Testis (tissue), 2 donors: ENCODE measurements around the gene IPMK.

Source experiments
- CTCF ChIP-seq, 3 experiments: fragments of 450-650 bp in 2 of 3; fragments of 200-600 bp in 1 of 3; sonication (generic) in 1 of 3; IDR thresholded peaks; one replicate each; pipeline ENCODE4 v1.5.1; 2016 to 2019; ENCODE audit warnings: antibody characterized with exemption in 3 of 3, mild to moderate bottlenecking in 2 of 3, moderate library complexity in 1 of 3
- POLR2A ChIP-seq: fragments of 450-650 bp; IDR thresholded peaks from one replicate; pipeline ENCODE4 v1.6.1; 2017; ENCODE audit warnings: antibody characterized with exemption, mild to moderate bottlenecking, moderate library complexity

- TF ChIP-seq CTCF (IDR thresholded peaks at IDR 0.05) (no peak), POLR2A (no peak)
Measured at GRCh38 chr10:58178811-58179210, 88.9 kb downstream of the IPMK start.
